ENCODE measurements around the gene CRY1.
"Not testable (repeated sequence)": the region's sequence is repeated elsewhere in the genome, so short reads cannot be mapped to it uniquely, and the experiment has no call there.

DNA sequence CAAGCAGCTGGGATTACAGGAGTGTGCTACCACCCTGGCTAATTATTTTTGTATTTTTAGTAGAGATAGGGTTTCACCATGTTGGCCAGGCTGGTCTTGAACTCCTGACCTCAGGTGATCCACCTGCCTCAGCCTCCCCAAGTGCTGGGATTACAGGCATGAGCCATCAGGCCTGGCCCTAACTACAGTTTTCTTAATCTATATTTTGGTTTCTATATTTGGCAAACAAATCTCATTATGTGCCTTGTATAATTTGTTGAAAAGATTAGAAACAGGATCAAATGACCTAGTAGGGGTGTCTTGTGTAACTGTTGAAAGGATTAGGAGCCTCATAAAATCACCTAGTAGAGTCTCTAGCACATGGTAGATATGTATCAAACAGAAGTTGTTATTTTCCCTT, 67.0 kb downstream of the CRY1 start:
- not testable (repeated sequence) for TF ChIP-seq POLR2A (IDR thresholded peaks at IDR 0.05; ENCODE audit: extremely low read depth, insufficient read length); MYC (IDR thresholded peaks at IDR 0.05; ENCODE audit: low read depth, low read length)
- TF ChIP-seq, protein P1, sequence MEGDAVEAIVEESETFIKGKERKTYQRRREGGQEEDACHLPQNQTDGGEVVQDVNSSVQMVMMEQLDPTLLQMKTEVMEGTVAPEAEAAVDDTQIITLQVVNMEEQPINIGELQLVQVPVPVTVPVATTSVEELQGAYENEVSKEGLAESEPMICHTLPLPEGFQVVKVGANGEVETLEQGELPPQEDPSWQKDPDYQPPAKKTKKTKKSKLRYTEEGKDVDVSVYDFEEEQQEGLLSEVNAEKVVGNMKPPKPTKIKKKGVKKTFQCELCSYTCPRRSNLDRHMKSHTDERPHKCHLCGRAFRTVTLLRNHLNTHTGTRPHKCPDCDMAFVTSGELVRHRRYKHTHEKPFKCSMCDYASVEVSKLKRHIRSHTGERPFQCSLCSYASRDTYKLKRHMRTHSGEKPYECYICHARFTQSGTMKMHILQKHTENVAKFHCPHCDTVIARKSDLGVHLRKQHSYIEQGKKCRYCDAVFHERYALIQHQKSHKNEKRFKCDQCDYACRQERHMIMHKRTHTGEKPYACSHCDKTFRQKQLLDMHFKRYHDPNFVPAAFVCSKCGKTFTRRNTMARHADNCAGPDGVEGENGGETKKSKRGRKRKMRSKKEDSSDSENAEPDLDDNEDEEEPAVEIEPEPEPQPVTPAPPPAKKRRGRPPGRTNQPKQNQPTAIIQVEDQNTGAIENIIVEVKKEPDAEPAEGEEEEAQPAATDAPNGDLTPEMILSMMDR (IDR thresholded peaks at IDR 0.05; ENCODE audit: low read depth, low read length): not testable (repeated sequence)
- TF ChIP-seq, protein P2, sequence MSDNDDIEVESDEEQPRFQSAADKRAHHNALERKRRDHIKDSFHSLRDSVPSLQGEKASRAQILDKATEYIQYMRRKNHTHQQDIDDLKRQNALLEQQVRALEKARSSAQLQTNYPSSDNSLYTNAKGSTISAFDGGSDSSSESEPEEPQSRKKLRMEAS (IDR thresholded peaks at IDR 0.05; ENCODE audit: low read depth, low read length): not testable (repeated sequence)

Measured in NB4 (cell line).